K562 (cell line): ENCODE measurements around the gene PRPF38A. TPM values are rescaled to one million over a fixed set of nuclear protein-coding genes. Genes with fewer than 3 reads are reported as not detected.

Source experiments
- ATAC-seq: fragments of 200-7000 bp; cut with Tn5 transposase; 3 replicates; pipeline ENCODE4 v1.9.1; 2020; ENCODE audit warnings: moderate library complexity
- BruUV-seq: library from RNA; stranded (reverse); fragments of 400-500 nt; replicated peaks from 2 replicates; lab custom pipeline; 2021; lab: Mats Ljungman, UMichigan
- CTCF ChIA-PET: fragments of 300-600 bp; formaldehyde crosslinking; extraction: SDS; loops from one replicate; lab custom pipeline; 2021; ENCODE audit warnings: low intra/inter-chr PET ratio; lab: Yijun Ruan, JAX
- POLR2A ChIA-PET: fragments of 300-600, 350-650 bp; sonication (Branson Sonifier 250); formaldehyde crosslinking; extraction: SDS; loops from one replicate; lab custom pipeline; 2021; ENCODE audit warnings: antibody characterized with exemption, inconsistent platforms; lab: Yijun Ruan, JAX
- DNase-seq, 4 experiments: peaks; one replicate each; pipeline versions ENCODE4 v3.0.0 to v3.0.0-alpha.2; 2011 to 2018; ENCODE audit warnings: low spot score in 3 of 4, mixed read lengths in 3 of 4; ENCODE audit errors: extremely low read depth in 1 of 4
- FAIRE-seq: peaks from 2 replicates; lab custom pipeline; 2011; peaks lifted over from hg19 to GRCh38; lab: Jason Lieb, UNC
- H2AFZ ChIP-seq: 2 replicates; pipeline ENCODE4 v1.6.0; 2011; ENCODE audit warnings: low read depth, low read length, control low read depth, inconsistent platforms
- H3K27ac ChIP-seq: fragments of 200-600 bp; 3 replicates; pipeline ENCODE4 v1.8.0; 2011; ENCODE audit warnings: low read depth, mild to moderate bottlenecking, control low read depth, inconsistent platforms, low read length, moderate library complexity, mixed read lengths; ENCODE audit errors: extremely low read depth
- H3K27me3 ChIP-seq, 2 experiments: fragments of 300-600 bp in 1 of 2; 2 replicates in 1 of 2; 3 replicates in 1 of 2; pipeline versions ENCODE4 v1.6.0 to v1.8.0; 2011; ENCODE audit warnings: inconsistent platforms in 2 of 2, low read length in 2 of 2, mild to moderate bottlenecking in 1 of 2, mixed read lengths in 1 of 2, moderate library complexity in 1 of 2; ENCODE audit not compliant: control insufficient read depth in 2 of 2, insufficient read depth in 2 of 2
- H3K36me3 ChIP-seq: fragments of 300-600 bp; 3 replicates; pipeline ENCODE4 v1.8.0; 2011; ENCODE audit warnings: mild to moderate bottlenecking, low read length, inconsistent platforms; ENCODE audit not compliant: control insufficient read depth, insufficient read depth
- H3K4me1 ChIP-seq, 2 experiments: fragments of 200-600 bp in 1 of 2; replicated peaks in 1 of 2; 2 replicates in 1 of 2; 3 replicates in 1 of 2; pipeline versions ENCODE4 v1.5.1 to v1.8.0; 2011; ENCODE audit warnings: inconsistent platforms in 2 of 2, low read length in 2 of 2, mild to moderate bottlenecking in 1 of 2, mixed read lengths in 1 of 2, moderate library complexity in 1 of 2; ENCODE audit not compliant: control insufficient read depth in 2 of 2, insufficient read depth in 2 of 2
- H3K4me2 ChIP-seq: 2 replicates; pipeline ENCODE4 v1.6.1; 2011; ENCODE audit warnings: low read length, control low read depth, inconsistent platforms, mixed read lengths; ENCODE audit not compliant: insufficient read depth
- H3K4me3 ChIP-seq: fragments of 200-600 bp; sonication (generic), shearing (Covaris generic); 2 replicates; pipeline ENCODE4 v1.5.1; 2016; ENCODE audit warnings: control low read depth, inconsistent platforms
- H3K79me2 ChIP-seq: fragments of 200-600 bp; 3 replicates; pipeline ENCODE4 v1.8.0; 2011; ENCODE audit warnings: low read length, inconsistent platforms; ENCODE audit not compliant: control insufficient read depth, insufficient read depth
- H3K9ac ChIP-seq, 2 experiments: 2 replicates each; pipeline versions ENCODE4 v1.6.0 to v1.6.1; 2011; ENCODE audit warnings: low read depth in 2 of 2, low read length in 2 of 2, control low read depth in 1 of 2, inconsistent platforms in 1 of 2, mild to moderate bottlenecking in 1 of 2, mixed read lengths in 1 of 2; ENCODE audit not compliant: insufficient read depth in 1 of 2
- H3K9me1 ChIP-seq: one replicate; pipeline ENCODE4 v1.6.0; 2011; ENCODE audit warnings: inconsistent platforms, mild to moderate bottlenecking, low read length, moderate library complexity; ENCODE audit not compliant: control insufficient read depth, insufficient read depth
- H3K9me3 ChIP-seq: replicated peaks from 2 replicates; pipeline ENCODE4 v1.5.1; 2011; ENCODE audit warnings: low read depth, low read length, inconsistent platforms; ENCODE audit not compliant: control insufficient read depth, insufficient read depth
- H4K20me1 ChIP-seq: replicated peaks from 2 replicates; pipeline ENCODE4 v1.6.1; 2011; ENCODE audit warnings: low read length, inconsistent platforms, mixed read lengths; ENCODE audit not compliant: control insufficient read depth, insufficient read depth
- ATF3 ChIP-seq, 2 experiments: fragments of 450-650 bp in 1 of 2; sonication (generic) in 1 of 2; formaldehyde crosslinking in 1 of 2; IDR thresholded peaks in 1 of 2; conservative IDR thresholded peaks in 1 of 2; 2 replicates each; pipeline versions ENCODE4 v1.6.1 to v1.8.1; 2016 to 2023; ENCODE audit warnings: mild to moderate bottlenecking in 2 of 2, moderate library complexity in 2 of 2, inconsistent platforms in 1 of 2, missing genetic modification reagents in 1 of 2
- BRD9 ChIP-seq: fragments of 450-650 bp; IDR thresholded peaks from 2 replicates; pipeline ENCODE4 v1.6.1; 2018; ENCODE audit warnings: low read depth; ENCODE audit not compliant: partially characterized antibody
- ELF2 ChIP-seq: fragments of 250-450 bp; sonication (Bioruptor Pico); IDR thresholded peaks from 2 replicates; pipeline ENCODE4 v1.5.0; 2021; ENCODE audit warnings: mild to moderate bottlenecking
- EP300 ChIP-seq: IDR thresholded peaks from 2 replicates; pipeline ENCODE4 v1.6.1; 2012; ENCODE audit warnings: low read length, improper control_type of control experiment
- GABPA ChIP-seq: fragments of 200-800 bp; sonication (Bioruptor generic); conservative IDR thresholded peaks from 2 replicates; pipeline ENCODE4 v1.6.1; 2016; ENCODE audit warnings: low read depth, missing genetic modification characterization, missing compliant biosample characterization
- HNRNPH1 ChIP-seq: fragments of 200-400 bp; formaldehyde crosslinking; optimal IDR thresholded peaks from 2 replicates; pipeline ENCODE3; 2017; ENCODE audit warnings: low read depth, mild to moderate bottlenecking, low read length, moderate library complexity
- POLR2G ChIP-seq: fragments of 200-400 bp; formaldehyde crosslinking; IDR thresholded peaks from 2 replicates; pipeline ENCODE4 v1.6.1; 2017; ENCODE audit warnings: low read depth, mild to moderate bottlenecking, antibody characterized with exemption, low read length, moderate library complexity
- RBFOX2 ChIP-seq: fragments of 200-400 bp; formaldehyde crosslinking; IDR thresholded peaks from 2 replicates; pipeline ENCODE4 v1.6.1; 2017; ENCODE audit warnings: low read depth, mild to moderate bottlenecking, low read length, moderate library complexity
- RBM22 ChIP-seq: fragments of 200-400 bp; formaldehyde crosslinking; IDR thresholded peaks from 2 replicates; pipeline ENCODE4 v1.6.1; 2018; ENCODE audit warnings: low read length, low read depth; ENCODE audit not compliant: poor library complexity, severe bottlenecking
- U2AF2 ChIP-seq: fragments of 200-400 bp; formaldehyde crosslinking; optimal IDR thresholded peaks from 2 replicates; pipeline ENCODE3; 2017; ENCODE audit warnings: low read depth, mild to moderate bottlenecking, low read length
- YBX1 ChIP-seq: fragments of 450-650 bp; IDR thresholded peaks from 2 replicates; pipeline ENCODE4 v1.7.1; 2016; ENCODE audit warnings: mild to moderate bottlenecking
- ZEB2 ChIP-seq: fragments of 450-650 bp; IDR thresholded peaks from 2 replicates; pipeline ENCODE4 v1.6.1; 2016
- ZFP36 ChIP-seq: fragments of 150-350 bp; IDR thresholded peaks from 2 replicates; pipeline ENCODE4 v1.6.1; 2018; ENCODE audit warnings: low read length, low read depth; ENCODE audit not compliant: partially characterized antibody
- ZNF121 ChIP-seq: sonication (generic); formaldehyde crosslinking; conservative IDR thresholded peaks from 2 replicates; pipeline ENCODE4 v1.8.0; 2022; ENCODE audit warnings: missing genetic modification reagents
- ZNF232 ChIP-seq: sonication (generic); formaldehyde crosslinking; IDR thresholded peaks from 2 replicates; pipeline ENCODE4 v1.8.0; 2022; ENCODE audit warnings: mild to moderate bottlenecking, missing genetic modification reagents
- ZNF274 ChIP-seq: IDR thresholded peaks from 2 replicates; pipeline ENCODE4 v1.6.1; 2011; ENCODE audit warnings: low read depth, mild to moderate bottlenecking, low read length, moderate library complexity, borderline replicate concordance
- ZNF324 ChIP-seq: fragments of 250-450 bp; sonication (Bioruptor Pico); IDR thresholded peaks from 2 replicates; pipeline ENCODE4 v1.4.0; 2020; ENCODE audit warnings: mild to moderate bottlenecking
- ZNF644 ChIP-seq: fragments of 200-800 bp; sonication (Bioruptor generic); IDR thresholded peaks from 2 replicates; pipeline ENCODE4 v1.6.1; 2016; ENCODE audit warnings: low read depth, missing genetic modification characterization, missing compliant biosample characterization
- ZNF655 ChIP-seq: fragments of 250-450 bp; sonication (Bioruptor Pico); IDR thresholded peaks from 2 replicates; pipeline ENCODE4 v1.5.0; 2021
- ZNF780A ChIP-seq: fragments of 250-450 bp; sonication (Bioruptor Pico); IDR thresholded peaks from 2 replicates; pipeline ENCODE4 v1.5.0; 2021; ENCODE audit warnings: mild to moderate bottlenecking
- WGBS: fragments of 100-300 bp; shearing (Covaris generic); methylation state at CpG from one replicate; pipeline ENCODE4 v1.1.6; 2016; ENCODE audit warnings: low coverage, mixed read lengths; ENCODE audit not compliant: insufficient coverage; ENCODE audit errors: missing lambda C conversion rate; 5-methylcytosine and 5-hydroxymethylcytosine counted together
- in situ Hi-C: fragments of 300-500 bp; cut with MboI; formaldehyde crosslinking; loops from 4 replicates; pipeline ENCODE4 v1.15.0; 2018; ENCODE audit warnings: inconsistent platforms, mixed read lengths
- intact Hi-C: fragments of 100-400 bp; cut with micrococcal nuclease; formaldehyde crosslinking; loops from 2 replicates; pipeline ENCODE4 v1.14.2; 2022
- polyA plus RNA-seq, 8 experiments: library from polyadenylated mRNA; depleted of rRNA in 4 of 8; stranded (reverse) in 5 of 8; unstranded in 3 of 8; fragments of >200 nt; fragmentation: Nextera tagmentation in 2 of 8; fragmentation: Illumina TruSeq in 1 of 8; extraction: Ambion mirVana in 2 of 8; extraction: Trizol in 1 of 8; gene quantifications; 2 replicates each; pipeline versions ENCODE4 v1.2.1 to v1.2.3, GENCODE V29; 2011 to 2014; ENCODE audit warnings: inconsistent platforms in 1 of 8, missing spikeins in 1 of 8
- total RNA-seq, 7 experiments: library from RNA; depleted of rRNA in 6 of 7; stranded (reverse); fragments of >200 nt in 6 of 7; fragmentation: Illumina TruSeq in 2 of 7; extraction: Trizol in 2 of 7; gene quantifications; 2 replicates each; pipeline versions ENCODE4 v1.2.1 to v1.2.3, GENCODE V29; 2011 to 2021; ENCODE audit warnings: low replicate concordance in 1 of 7

The PRPF38A gene
- total and polyA plus RNA-seq, 9 of the 15 experiments (the other 6 are each of a cell fraction or from before 2014, with no cell fraction given): 53.6 to 198 (median 89.2) TPM

GRCh38 chr1:52355847-52356505 lies 48.4 kb upstream of the PRPF38A start:
- H3K9ac ChIP-seq: 0 out of 4 replicates have a peak overlapping the region, but pooled peaks of 1 of the 2 experiments have one; percentile 60
- H3K27ac ChIP-seq: no peak overlapping the region
- WGBS: 92% methylated on average over 10 of the region's 11 CpGs
- ChIA-PET CTCF (no interaction called here), POLR2A (interaction anchor here (1.2 kb wide), 1 partner anchor 26 kb away, joined by 3 read pairs; no protein-coding TSS in a partner anchor)
- H3K9me1 ChIP-seq: no peaks in the 10 kb centered on the region
- no TSS peak for BruUV-seq
- no peaks in the 10 kb centered on the region; a peak in 1 of 5 replicates for H3K4me1 ChIP-seq
- ATAC-seq (no peak), DNase-seq (no peak), FAIRE-seq (no peak)
- no peak overlapping the region for H3K4me3 ChIP-seq
- H4K20me1 ChIP-seq: 0 out of 2 replicates have a peak, but pooled peaks cover 3% of the 10 kb centered on the region
- H3K79me2 ChIP-seq: no peaks in the 10 kb centered on the region
- H2AFZ ChIP-seq: no peak overlapping the region
- no peaks in the 10 kb centered on the region for H3K27me3 ChIP-seq
- peaks cover 96% of the 10 kb centered on the region for H3K36me3 ChIP-seq
- no peak overlapping the region for H3K4me2 ChIP-seq
- intact Hi-C loops (no loop called here), in situ Hi-C loops (no loop called here)
- no peaks in the 10 kb centered on the region for H3K9me3 ChIP-seq
- TF ChIP-seq ELF2 (CRISPR knock-in tag) (no peak), ZNF780A (CRISPR knock-in tag) (no peak), ATF3 (IDR thresholded peaks at IDR 0.05) (no peak), ATF3 (CRISPR knock-in tag; conservative IDR thresholded peaks at IDR 0.05) (no peak), ZNF274 (no peak), ZFP36 (no peak), ZEB2 (no peak), ZNF324 (CRISPR knock-in tag) (no peak), ZNF232 (no peak), GABPA (tag) (no peak), RBFOX2 (peak; percentile 60), EP300 (no peak), YBX1 (no peak), RBM22 (peak; percentile 35), ZNF644 (tag) (no peak), ZNF121 (CRISPR knock-in tag) (no peak), U2AF2 (no peak), HNRNPH1 (no peak), ZNF655 (CRISPR knock-in tag) (no peak), BRD9 (no peak), POLR2G (peak; percentile 64; the same call in 1 of the 2 replicates)
